HCT116 (cell line): Measurements from ENCODE around the gene PLPP7. TPM values are rescaled to one million over a fixed set of nuclear protein-coding genes. Genes with fewer than 3 reads are reported as not detected.

ENCODE experiments used
- ATAC-seq: fragments of 200-7000 bp; cut with Tn5 transposase; 2 replicates; pipeline ENCODE4 v1.9.1; 2020; ENCODE audit warnings: mild to moderate bottlenecking, moderate library complexity
- BruUV-seq: library from RNA; stranded (reverse); fragments of 400-500 nt; replicated peaks from 2 replicates; lab custom pipeline; 2021; lab: Mats Ljungman, UMichigan
- CTCF ChIA-PET: fragments of 300-600 bp; sonication (Branson Sonifier 250); formaldehyde crosslinking; loops from one replicate; lab custom pipeline; 2021; ENCODE audit warnings: antibody characterized with exemption; lab: Charles Lee
- POLR2A ChIA-PET: fragments of 300-600, 350-600 bp; sonication (Branson Sonifier 250); formaldehyde crosslinking; loops from one replicate; lab custom pipeline; 2021; ENCODE audit warnings: antibody characterized with exemption; lab: Charles Lee
- RAD21 ChIA-PET, 2 experiments: fragments of 300-600 bp; sonication (Branson Sonifier 250); formaldehyde crosslinking; loops; one replicate each; lab custom pipeline; 2023; ENCODE audit warnings: low total read pairs in 2 of 2; ENCODE audit not compliant: uncharacterized antibody in 2 of 2, unreplicated experiment in 2 of 2, low non-redundant PET in 1 of 2; lab: Charles Lee
- DNase-seq: peaks from one replicate; pipeline ENCODE4 v3.0.0-alpha.2; 2010; ENCODE audit warnings: low read depth, low spot score
- H2AFZ ChIP-seq: fragments of 200-600 bp; shearing (Covaris generic), sonication (generic); 2 replicates; pipeline ENCODE4 v1.6.1; 2017; ENCODE audit warnings: low read depth, mixed run types, mixed read lengths, antibody characterized with exemption, low read length; ENCODE audit not compliant: poor library complexity, severe bottlenecking
- H3K27ac ChIP-seq: 2 replicates; pipeline ENCODE4 v1.5.1; 2012; ENCODE audit warnings: low read depth, low read length
- H3K27me3 ChIP-seq: fragments of 200-600 bp; sonication (generic); 2 replicates; pipeline ENCODE4 v1.6.1; 2016; ENCODE audit warnings: mixed run types, low read length, mixed read lengths; ENCODE audit not compliant: insufficient read depth
- H3K36me3 ChIP-seq, 2 experiments: fragments of 200-500 bp in 1 of 2; fragments of 200-600 bp in 1 of 2; sonication (Bioruptor generic) in 1 of 2; sonication (generic) in 1 of 2; 2 replicates each; pipeline versions ENCODE4 v1.5.1 to v1.6.1; 2014 to 2016; ENCODE audit warnings: low read length in 2 of 2, inconsistent platforms in 1 of 2, mixed read lengths in 1 of 2, mixed run types in 1 of 2; ENCODE audit not compliant: insufficient read depth in 2 of 2, control insufficient read depth in 1 of 2
- H3K4me1 ChIP-seq, 2 experiments: fragments of 200-600 bp in 1 of 2; sonication (generic) in 1 of 2; 2 replicates each; pipeline versions ENCODE4 v1.5.1 to v1.6.1; 2012 to 2017; ENCODE audit warnings: low read length in 2 of 2, inconsistent platforms in 1 of 2, mild to moderate bottlenecking in 1 of 2, mixed read lengths in 1 of 2, mixed run types in 1 of 2, moderate library complexity in 1 of 2; ENCODE audit not compliant: insufficient read depth in 2 of 2, control insufficient read depth in 1 of 2
- H3K4me2 ChIP-seq: fragments of 200-600 bp; sonication (generic); 2 replicates; pipeline ENCODE4 v1.6.1; 2017; ENCODE audit warnings: mixed run types, low read length, mixed read lengths
- H3K4me3 ChIP-seq, 2 experiments: fragments of 200-600 bp in 1 of 2; sonication (generic) in 1 of 2; replicated peaks in 1 of 2; 2 replicates each; pipeline ENCODE4 v1.5.1; 2011 to 2016; ENCODE audit warnings: low read length in 2 of 2, control low read depth in 1 of 2, low read depth in 1 of 2, mild to moderate bottlenecking in 1 of 2, mixed read lengths in 1 of 2, mixed run types in 1 of 2
- H3K79me2 ChIP-seq: fragments of 200-600 bp; sonication (generic); 2 replicates; pipeline ENCODE4 v1.6.1; 2017; ENCODE audit warnings: mild to moderate bottlenecking, mixed run types, low read length, moderate library complexity, mixed read lengths; ENCODE audit not compliant: insufficient read depth
- H3K9ac ChIP-seq: fragments of 200-600 bp; sonication (generic); 2 replicates; pipeline ENCODE4 v1.6.1; 2016; ENCODE audit warnings: low read length, mixed read lengths
- H3K9me2 ChIP-seq: fragments of 200-600 bp; sonication (generic), shearing (Covaris generic); 2 replicates; pipeline ENCODE4 v1.6.1; 2017; ENCODE audit warnings: mixed run types, mild to moderate bottlenecking, moderate library complexity; ENCODE audit not compliant: insufficient read depth
- H3K9me3 ChIP-seq, 2 experiments: fragments of 200-500 bp in 1 of 2; fragments of 200-600 bp in 1 of 2; sonication (Bioruptor generic) in 1 of 2; sonication (generic) in 1 of 2; 2 replicates each; pipeline ENCODE4 v1.6.1; 2014 to 2017; ENCODE audit warnings: low read length in 2 of 2, mixed read lengths in 2 of 2, inconsistent platforms in 1 of 2, low read depth in 1 of 2, mild to moderate bottlenecking in 1 of 2, mixed run types in 1 of 2, moderate library complexity in 1 of 2; ENCODE audit not compliant: control insufficient read depth in 1 of 2, insufficient read depth in 1 of 2
- H4K20me1 ChIP-seq: fragments of 200-600 bp; sonication (generic), shearing (Covaris generic); 2 replicates; pipeline ENCODE4 v1.6.1; 2017; ENCODE audit warnings: mixed run types, mild to moderate bottlenecking, moderate library complexity; ENCODE audit not compliant: insufficient read depth
- ATF3 ChIP-seq: IDR thresholded peaks from 2 replicates; pipeline ENCODE4 v1.6.1; 2012
- CBX3 ChIP-seq: IDR thresholded peaks from 2 replicates; pipeline ENCODE4 v1.6.1; 2012; ENCODE audit warnings: low read depth
- CEBPB ChIP-seq: IDR thresholded peaks from 2 replicates; pipeline ENCODE4 v1.6.1; 2012; ENCODE audit warnings: low read depth
- ELF1 ChIP-seq: IDR thresholded peaks from 2 replicates; pipeline ENCODE4 v1.6.1; 2012; ENCODE audit warnings: low read depth, borderline replicate concordance
- EZH2 ChIP-seq: fragments of 200-600 bp; sonication (generic); IDR thresholded peaks from 2 replicates; pipeline ENCODE4 v1.6.1; 2017; ENCODE audit warnings: antibody characterized with exemption, mixed run types
- EZH2phosphoT487 ChIP-seq: fragments of 200-600 bp; IDR thresholded peaks from 2 replicates; pipeline ENCODE4 v1.6.1; 2018; ENCODE audit warnings: antibody characterized with exemption, borderline replicate concordance
- JUND ChIP-seq: IDR thresholded peaks from 2 replicates; pipeline ENCODE4 v1.6.1; 2012
- POLR2A ChIP-seq: IDR thresholded peaks from 2 replicates; pipeline ENCODE4 v1.7.0; 2011; ENCODE audit warnings: borderline replicate concordance; ENCODE audit not compliant: insufficient read depth, insufficient read length; ENCODE audit errors: extremely low read depth
- POLR2AphosphoS5 ChIP-seq: IDR thresholded peaks from 2 replicates; pipeline ENCODE4 v1.6.1; 2011; ENCODE audit warnings: mild to moderate bottlenecking, low read depth, low read length, moderate library complexity
- RAD21 ChIP-seq: IDR thresholded peaks from 2 replicates; pipeline ENCODE4 v1.6.1; 2012; ENCODE audit warnings: low read depth, mild to moderate bottlenecking
- SIN3A ChIP-seq: IDR thresholded peaks from 2 replicates; pipeline ENCODE4 v1.6.1; 2012; ENCODE audit warnings: low read depth
- YY1 ChIP-seq: IDR thresholded peaks from 2 replicates; pipeline ENCODE4 v1.6.1; 2011; ENCODE audit warnings: low read length, low read depth, moderate library complexity, mild to moderate bottlenecking; ENCODE audit not compliant: insufficient replicate concordance; ENCODE audit errors: extremely low read depth
- ZBTB33 ChIP-seq: IDR thresholded peaks from 2 replicates; pipeline ENCODE4 v1.6.1; 2011; ENCODE audit warnings: mild to moderate bottlenecking, low read length, moderate library complexity; ENCODE audit not compliant: insufficient replicate concordance; ENCODE audit errors: extremely low read depth
- intact Hi-C: fragments of 100-400 bp; cut with micrococcal nuclease; formaldehyde crosslinking; loops from 2 replicates; pipeline ENCODE4 v1.10.0; 2022
- total RNA-seq: library from RNA; stranded (reverse); gene quantifications from one replicate; pipeline ENCODE4 v1.2.1, GENCODE V29; 2021; ENCODE audit not compliant: unreplicated experiment
- TF ChIP-seq, protein P1 (sequence below): IDR thresholded peaks from 2 replicates; pipeline ENCODE4 v1.6.1; 2012
- TF ChIP-seq, protein P2 (sequence below), 3 experiments: fragments of 200-600 bp in 1 of 3; sonication (generic) in 1 of 3; IDR thresholded peaks in 2 of 3; conservative IDR thresholded peaks in 1 of 3; 2 replicates each; pipeline ENCODE4 v1.5.1; 2012 to 2017; ENCODE audit warnings: low read depth in 2 of 3, low read length in 2 of 3, antibody characterized with exemption in 1 of 3, borderline replicate concordance in 1 of 3, control low read depth in 1 of 3, mild to moderate bottlenecking in 1 of 3, mixed read lengths in 1 of 3, mixed run types in 1 of 3, moderate library complexity in 1 of 3; ENCODE audit not compliant: insufficient read depth in 1 of 3

The PLPP7 gene
- total RNA-seq, 1 experiment from 2014 or later = 0.37 TPM

DNA sequence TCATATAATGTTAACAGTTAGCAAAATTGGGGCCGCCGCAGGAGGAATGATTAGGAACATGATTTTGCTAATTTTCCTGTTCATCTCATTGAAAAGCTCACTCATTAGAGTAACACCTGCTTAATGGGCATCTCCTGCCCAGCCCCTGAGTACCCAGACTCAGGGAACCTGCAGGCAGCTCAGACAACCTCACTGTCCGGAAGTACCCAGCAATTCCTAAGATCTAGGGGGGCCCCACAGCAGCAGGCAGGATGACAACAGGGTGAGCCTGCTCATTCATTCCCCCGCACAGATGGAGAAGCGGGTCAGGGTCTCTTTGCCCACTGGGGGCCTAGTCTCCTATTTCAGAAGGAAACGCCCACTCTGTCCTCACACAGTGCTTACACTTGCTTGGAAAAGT lies 25.8 kb upstream of the PLPP7 start:
- Histone ChIP-seq H3K27me3 (no peaks in the 10 kb centered on the region), H3K9me3 (no peaks in the 10 kb centered on the region), H3K36me3 (no peaks in the 10 kb centered on the region), H3K9me2 (no peaks in the 10 kb centered on the region), H3K79me2 (no peaks in the 10 kb centered on the region), H3K4me2 (no peak overlapping the region), H4K20me1 (no peaks in the 10 kb centered on the region)
- CTCF ChIA-PET = no interaction called here
- RAD21 ChIA-PET = no interaction called here
- BruUV-seq = no TSS peak
- ATAC-seq = no peak
- TF ChIP-seq, protein P1, sequence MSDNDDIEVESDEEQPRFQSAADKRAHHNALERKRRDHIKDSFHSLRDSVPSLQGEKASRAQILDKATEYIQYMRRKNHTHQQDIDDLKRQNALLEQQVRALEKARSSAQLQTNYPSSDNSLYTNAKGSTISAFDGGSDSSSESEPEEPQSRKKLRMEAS = no peak
- TF ChIP-seq ELF1 = no peak
- TF ChIP-seq, all 23 proteins: peak for 0
- Histone ChIP-seq H2AFZ (no peak overlapping the region), H3K4me3 (no peak overlapping the region), H3K9ac (no peak overlapping the region), H3K27ac (no peak overlapping the region), H3K4me1 (no peaks in the 10 kb centered on the region)
- POLR2A ChIA-PET = no interaction called here
- intact Hi-C loops = no loop called here
- no peak for DNase-seq

GRCh38 chr9:131264231-131264630 lies 25.3 kb upstream of the PLPP7 start:
- ChIA-PET POLR2A (no interaction called here), CTCF (no interaction called here), RAD21 (no interaction called here)
- H3K9me2 ChIP-seq = no peaks in the 10 kb centered on the region
- H3K36me3 ChIP-seq = no peaks in the 10 kb centered on the region
- H2AFZ ChIP-seq = no peak overlapping the region
- intact Hi-C loops = no loop called here
- H3K27me3 ChIP-seq = no peaks in the 10 kb centered on the region
- TF ChIP-seq ELF1 (no peak), YY1 (no peak), EZH2phosphoT487 (no peak), CEBPB (no peak), RAD21 (no peak), JUND (no peak), ATF3 (no peak), POLR2AphosphoS5 (no peak), SIN3A (no peak), POLR2A (no peak), CBX3 (no peak), EZH2 (no peak), ZBTB33 (no peak)
- TF ChIP-seq, protein P2, sequence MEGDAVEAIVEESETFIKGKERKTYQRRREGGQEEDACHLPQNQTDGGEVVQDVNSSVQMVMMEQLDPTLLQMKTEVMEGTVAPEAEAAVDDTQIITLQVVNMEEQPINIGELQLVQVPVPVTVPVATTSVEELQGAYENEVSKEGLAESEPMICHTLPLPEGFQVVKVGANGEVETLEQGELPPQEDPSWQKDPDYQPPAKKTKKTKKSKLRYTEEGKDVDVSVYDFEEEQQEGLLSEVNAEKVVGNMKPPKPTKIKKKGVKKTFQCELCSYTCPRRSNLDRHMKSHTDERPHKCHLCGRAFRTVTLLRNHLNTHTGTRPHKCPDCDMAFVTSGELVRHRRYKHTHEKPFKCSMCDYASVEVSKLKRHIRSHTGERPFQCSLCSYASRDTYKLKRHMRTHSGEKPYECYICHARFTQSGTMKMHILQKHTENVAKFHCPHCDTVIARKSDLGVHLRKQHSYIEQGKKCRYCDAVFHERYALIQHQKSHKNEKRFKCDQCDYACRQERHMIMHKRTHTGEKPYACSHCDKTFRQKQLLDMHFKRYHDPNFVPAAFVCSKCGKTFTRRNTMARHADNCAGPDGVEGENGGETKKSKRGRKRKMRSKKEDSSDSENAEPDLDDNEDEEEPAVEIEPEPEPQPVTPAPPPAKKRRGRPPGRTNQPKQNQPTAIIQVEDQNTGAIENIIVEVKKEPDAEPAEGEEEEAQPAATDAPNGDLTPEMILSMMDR (IDR thresholded peaks at IDR 0.05 in 2 of 3, conservative IDR thresholded peaks at IDR 0.05 in 1 of 3; ENCODE audit: borderline replicate concordance in 1 of 3, insufficient read depth in 1 of 3, low read depth in 2 of 3, low read length in 2 of 3) = no peak
- no peaks in the 10 kb centered on the region for H3K4me1 ChIP-seq
- no peaks in the 10 kb centered on the region for H4K20me1 ChIP-seq
- H3K9me3 ChIP-seq = no peaks in the 10 kb centered on the region
- H3K9ac ChIP-seq = no peak overlapping the region
- DNase-seq (no peak), ATAC-seq (no peak)
- no TSS peak for BruUV-seq
- no peak overlapping the region for H3K4me3 ChIP-seq
- H3K4me2 ChIP-seq = no peak overlapping the region
- no peak overlapping the region for H3K27ac ChIP-seq
- H3K79me2 ChIP-seq = no peaks in the 10 kb centered on the region
